ENCODE data around the gene PCDH9.
A peak's percentile ranks its signal among the peaks of the same experiment; 100 is the strongest.

Gene PCDH9

GRCh38 chr13:66640231-66640630 lies 589.9 kb downstream of the PCDH9 start:
- no peak for TF ChIP-seq EZH2phosphoT487 (IDR thresholded peaks at IDR 0.05; ENCODE audit: borderline replicate concordance)
- TF ChIP-seq, protein P1, sequence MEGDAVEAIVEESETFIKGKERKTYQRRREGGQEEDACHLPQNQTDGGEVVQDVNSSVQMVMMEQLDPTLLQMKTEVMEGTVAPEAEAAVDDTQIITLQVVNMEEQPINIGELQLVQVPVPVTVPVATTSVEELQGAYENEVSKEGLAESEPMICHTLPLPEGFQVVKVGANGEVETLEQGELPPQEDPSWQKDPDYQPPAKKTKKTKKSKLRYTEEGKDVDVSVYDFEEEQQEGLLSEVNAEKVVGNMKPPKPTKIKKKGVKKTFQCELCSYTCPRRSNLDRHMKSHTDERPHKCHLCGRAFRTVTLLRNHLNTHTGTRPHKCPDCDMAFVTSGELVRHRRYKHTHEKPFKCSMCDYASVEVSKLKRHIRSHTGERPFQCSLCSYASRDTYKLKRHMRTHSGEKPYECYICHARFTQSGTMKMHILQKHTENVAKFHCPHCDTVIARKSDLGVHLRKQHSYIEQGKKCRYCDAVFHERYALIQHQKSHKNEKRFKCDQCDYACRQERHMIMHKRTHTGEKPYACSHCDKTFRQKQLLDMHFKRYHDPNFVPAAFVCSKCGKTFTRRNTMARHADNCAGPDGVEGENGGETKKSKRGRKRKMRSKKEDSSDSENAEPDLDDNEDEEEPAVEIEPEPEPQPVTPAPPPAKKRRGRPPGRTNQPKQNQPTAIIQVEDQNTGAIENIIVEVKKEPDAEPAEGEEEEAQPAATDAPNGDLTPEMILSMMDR (conservative IDR thresholded peaks at IDR 0.05; ENCODE audit: low read length): no peak
- H4K20me1 ChIP-seq (ENCODE audit: insufficient read depth, low read length, poor library complexity, severe bottlenecking): no peaks in the 10 kb centered on the region
- no peaks in the 10 kb centered on the region for H3K36me3 ChIP-seq (ENCODE audit: insufficient read depth, low read length)
- no peaks in the 10 kb centered on the region for H3K79me2 ChIP-seq (ENCODE audit: insufficient read depth, low read length)
- H3K9ac ChIP-seq (ENCODE audit: low read depth, low read length, poor library complexity, severe bottlenecking): no peak overlapping the region
- no peak overlapping the region for H3K4me3 ChIP-seq (ENCODE audit: low read length, poor library complexity, severe bottlenecking)
- H3K9me3 ChIP-seq (ENCODE audit: insufficient read depth, low read depth, low read length): no peaks in the 10 kb centered on the region
- no peaks in the 10 kb centered on the region for H3K4me1 ChIP-seq (ENCODE audit: insufficient read depth, low read length, poor library complexity, severe bottlenecking)
- no peak overlapping the region for H2AFZ ChIP-seq (ENCODE audit: low read length)
- H3K27me3 ChIP-seq (ENCODE audit: insufficient read depth, low read length, poor library complexity, severe bottlenecking): no peaks in the 10 kb centered on the region
- no peaks in the 10 kb centered on the region for H3F3A ChIP-seq (ENCODE audit: low read depth)
- no peak overlapping the region for H3K4me2 ChIP-seq (ENCODE audit: low read depth, low read length, poor library complexity, severe bottlenecking)
- H3K9me2 ChIP-seq (replicated peaks; ENCODE audit: low read depth, low read length): no peaks in the 10 kb centered on the region

DNA sequence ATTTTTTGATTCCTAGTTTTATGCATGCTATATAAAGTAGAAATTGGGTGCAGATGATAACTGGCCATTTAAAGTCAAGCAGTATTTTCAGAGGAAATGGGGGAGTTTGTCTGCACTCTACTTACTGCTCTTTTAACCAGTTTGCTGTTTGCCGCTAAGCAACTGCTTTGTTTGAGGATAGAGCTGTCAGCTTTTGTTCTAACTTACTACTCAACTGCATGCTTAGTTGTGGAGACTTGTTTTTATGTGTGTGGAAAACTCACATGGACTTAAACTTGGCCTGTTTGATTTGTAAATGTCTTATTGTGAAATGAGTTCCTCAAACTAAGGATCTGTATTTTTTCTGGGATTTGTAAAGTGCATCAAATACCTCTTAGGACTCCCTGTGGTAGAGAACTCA lies 591.1 kb downstream of the PCDH9 start:
- Histone ChIP-seq H4K20me1 (ENCODE audit: insufficient read depth, low read length, poor library complexity, severe bottlenecking) (no peaks in the 10 kb centered on the region), H3K9me3 (ENCODE audit: insufficient read depth, low read depth, low read length) (no peaks in the 10 kb centered on the region), H3K27me3 (ENCODE audit: insufficient read depth, low read length, poor library complexity, severe bottlenecking) (no peaks in the 10 kb centered on the region), H3K36me3 (ENCODE audit: insufficient read depth, low read length) (no peaks in the 10 kb centered on the region), H3K4me1 (ENCODE audit: insufficient read depth, low read length, poor library complexity, severe bottlenecking) (no peaks in the 10 kb centered on the region), H3F3A (ENCODE audit: low read depth) (no peaks in the 10 kb centered on the region), H2AFZ (ENCODE audit: low read length) (peak overlapping the region; percentile 64; the same call in 1 of the 2 replicates), H3K9me2 (replicated peaks; ENCODE audit: low read depth, low read length) (no peaks in the 10 kb centered on the region), H3K4me2 (ENCODE audit: low read depth, low read length, poor library complexity, severe bottlenecking) (no peak overlapping the region), H3K4me3 (ENCODE audit: low read length, poor library complexity, severe bottlenecking) (no peak overlapping the region), H3K9ac (ENCODE audit: low read depth, low read length, poor library complexity, severe bottlenecking) (no peak overlapping the region), H3K79me2 (ENCODE audit: insufficient read depth, low read length) (no peaks in the 10 kb centered on the region)
- TF ChIP-seq, protein P1 (conservative IDR thresholded peaks at IDR 0.05; ENCODE audit: low read length): no peak
- no peak for TF ChIP-seq EZH2phosphoT487 (IDR thresholded peaks at IDR 0.05; ENCODE audit: borderline replicate concordance)

DNA sequence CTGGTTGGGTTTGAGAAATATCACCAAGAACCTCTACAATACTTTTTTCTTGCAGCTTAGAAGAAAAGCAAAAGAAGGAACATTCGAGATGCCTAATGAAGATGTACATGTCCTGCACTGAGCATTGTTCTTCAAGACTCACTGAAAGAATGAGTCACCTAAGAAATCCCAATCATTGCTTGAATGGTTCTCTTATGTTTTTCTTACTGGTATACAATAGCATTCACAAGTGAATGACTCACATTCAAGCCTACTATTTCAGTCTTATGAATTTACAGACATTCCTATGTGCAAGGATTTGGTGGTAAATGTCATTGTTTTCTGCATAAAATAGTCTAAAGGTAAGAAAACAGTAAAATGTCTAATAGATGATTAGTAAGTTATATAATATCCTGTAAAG lies 594.6 kb downstream of the PCDH9 start:
- no peak overlapping the region for H3K9ac ChIP-seq (ENCODE audit: low read depth, low read length, poor library complexity, severe bottlenecking)
- no peak overlapping the region for H3K4me3 ChIP-seq (ENCODE audit: low read length, poor library complexity, severe bottlenecking)
- no peaks in the 10 kb centered on the region for H3K36me3 ChIP-seq (ENCODE audit: insufficient read depth, low read length)
- H3K9me2 ChIP-seq (replicated peaks; ENCODE audit: low read depth, low read length): no peaks in the 10 kb centered on the region
- no peaks in the 10 kb centered on the region for H4K20me1 ChIP-seq (ENCODE audit: insufficient read depth, low read length, poor library complexity, severe bottlenecking)
- TF ChIP-seq EZH2phosphoT487 (IDR thresholded peaks at IDR 0.05; ENCODE audit: borderline replicate concordance): no peak
- no peaks in the 10 kb centered on the region for H3K9me3 ChIP-seq (ENCODE audit: insufficient read depth, low read depth, low read length)
- H2AFZ ChIP-seq (ENCODE audit: low read length): no peak overlapping the region
- no peaks in the 10 kb centered on the region for H3K27me3 ChIP-seq (ENCODE audit: insufficient read depth, low read length, poor library complexity, severe bottlenecking)
- H3K4me2 ChIP-seq (ENCODE audit: low read depth, low read length, poor library complexity, severe bottlenecking): no peak overlapping the region
- no peaks in the 10 kb centered on the region for H3K79me2 ChIP-seq (ENCODE audit: insufficient read depth, low read length)
- no peaks in the 10 kb centered on the region for H3K4me1 ChIP-seq (ENCODE audit: insufficient read depth, low read length, poor library complexity, severe bottlenecking)
- H3F3A ChIP-seq (ENCODE audit: low read depth): no peaks in the 10 kb centered on the region

GRCh38 chr13:66634384-66634783 lies 595.8 kb downstream of the PCDH9 start:
- Histone ChIP-seq H3K36me3 (ENCODE audit: insufficient read depth, low read length) (no peaks in the 10 kb centered on the region), H3K9me2 (replicated peaks; ENCODE audit: low read depth, low read length) (no peaks in the 10 kb centered on the region), H3K4me3 (ENCODE audit: low read length, poor library complexity, severe bottlenecking) (no peak overlapping the region), H3K79me2 (ENCODE audit: insufficient read depth, low read length) (no peaks in the 10 kb centered on the region), H3K4me2 (ENCODE audit: low read depth, low read length, poor library complexity, severe bottlenecking) (no peak overlapping the region), H3K9ac (ENCODE audit: low read depth, low read length, poor library complexity, severe bottlenecking) (no peak overlapping the region), H3F3A (ENCODE audit: low read depth) (no peaks in the 10 kb centered on the region), H4K20me1 (ENCODE audit: insufficient read depth, low read length, poor library complexity, severe bottlenecking) (no peaks in the 10 kb centered on the region), H3K9me3 (ENCODE audit: insufficient read depth, low read depth, low read length) (no peaks in the 10 kb centered on the region), H3K4me1 (ENCODE audit: insufficient read depth, low read length, poor library complexity, severe bottlenecking) (no peaks in the 10 kb centered on the region), H2AFZ (ENCODE audit: low read length) (no peak overlapping the region), H3K27me3 (ENCODE audit: insufficient read depth, low read length, poor library complexity, severe bottlenecking) (no peaks in the 10 kb centered on the region)
- TF ChIP-seq EZH2phosphoT487 (IDR thresholded peaks at IDR 0.05; ENCODE audit: borderline replicate concordance): no peak
- TF ChIP-seq, protein P1 (conservative IDR thresholded peaks at IDR 0.05; ENCODE audit: low read length): no peak

Measured in Loucy (cell line).